HG02970 (cell line): ENCODE data around the gene LURAP1L.
"Not testable (repeated sequence)": the region's sequence is repeated elsewhere in the genome, so short reads cannot be mapped to it uniquely, and the experiment has no call there.

Source experiments
- ATAC-seq: cut with Tn5 transposase; IDR thresholded peaks from one replicate; pipeline ENCODE4 v1.9.1; 2021; ENCODE audit warnings: mild to moderate bottlenecking, moderate library complexity, moderate number of reproducible peaks; ENCODE audit not compliant: unreplicated experiment, low FRiP score

Gene LURAP1L

DNA sequence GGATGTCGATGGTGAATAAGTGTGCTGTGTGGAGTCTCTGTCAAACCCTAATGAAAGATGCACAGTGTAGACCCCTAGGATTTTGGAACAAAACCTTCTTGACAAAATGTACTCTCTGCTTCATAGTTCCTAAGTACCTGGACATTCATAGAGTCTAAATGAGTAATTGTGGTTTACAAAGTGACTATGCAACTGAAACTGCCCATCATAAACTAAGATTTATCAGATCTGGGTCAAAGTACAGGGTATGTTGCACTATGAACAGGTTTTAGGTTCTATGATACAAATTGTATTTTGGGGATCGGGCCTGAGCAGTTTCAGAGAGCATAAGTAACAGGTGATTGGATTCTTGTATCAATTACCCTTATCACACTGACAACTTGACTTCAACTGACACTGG lies 79.4 kb downstream of the LURAP1L start:
- ATAC-seq: no peak

DNA sequence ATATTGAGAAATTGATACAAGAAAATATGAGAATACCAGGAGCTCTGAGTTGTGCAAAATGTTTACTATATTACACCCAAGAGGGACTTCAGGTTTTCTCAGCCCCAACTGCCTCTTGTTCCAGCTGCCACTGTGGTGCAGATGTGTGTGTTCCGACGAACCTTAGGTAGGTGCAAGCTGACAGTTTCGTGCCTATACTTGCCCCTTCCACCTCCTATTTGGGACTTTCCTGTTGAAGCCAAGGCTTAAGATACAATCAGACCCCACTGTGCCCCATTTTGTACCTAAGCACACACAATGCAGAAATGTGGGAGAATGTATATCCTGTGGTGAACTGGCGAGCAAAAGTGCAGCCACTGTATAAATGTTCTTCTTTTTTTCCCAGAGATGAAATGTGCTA lies 80.2 kb downstream of the LURAP1L start:
- ATAC-seq: no peak

DNA sequence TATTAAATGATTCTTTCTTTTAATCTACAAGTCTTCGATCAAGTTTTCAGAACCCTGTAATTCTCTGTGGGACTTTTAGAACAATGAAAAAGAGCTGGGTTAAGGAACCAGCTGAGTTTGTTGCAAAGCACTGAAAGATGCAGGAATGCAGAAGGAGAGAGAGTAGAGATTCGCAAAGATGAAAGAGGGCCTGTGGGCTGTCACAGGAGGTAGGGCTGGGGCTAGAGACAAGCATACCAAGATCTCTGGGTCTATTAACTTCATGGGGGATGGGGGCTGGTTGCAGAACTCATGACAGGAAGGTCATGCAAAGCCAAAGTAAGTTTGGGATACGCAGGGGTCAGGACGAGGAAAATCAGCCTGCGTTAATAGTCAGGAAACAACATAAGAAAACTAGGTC lies 81.8 kb downstream of the LURAP1L start:
- ATAC-seq: no peak

DNA sequence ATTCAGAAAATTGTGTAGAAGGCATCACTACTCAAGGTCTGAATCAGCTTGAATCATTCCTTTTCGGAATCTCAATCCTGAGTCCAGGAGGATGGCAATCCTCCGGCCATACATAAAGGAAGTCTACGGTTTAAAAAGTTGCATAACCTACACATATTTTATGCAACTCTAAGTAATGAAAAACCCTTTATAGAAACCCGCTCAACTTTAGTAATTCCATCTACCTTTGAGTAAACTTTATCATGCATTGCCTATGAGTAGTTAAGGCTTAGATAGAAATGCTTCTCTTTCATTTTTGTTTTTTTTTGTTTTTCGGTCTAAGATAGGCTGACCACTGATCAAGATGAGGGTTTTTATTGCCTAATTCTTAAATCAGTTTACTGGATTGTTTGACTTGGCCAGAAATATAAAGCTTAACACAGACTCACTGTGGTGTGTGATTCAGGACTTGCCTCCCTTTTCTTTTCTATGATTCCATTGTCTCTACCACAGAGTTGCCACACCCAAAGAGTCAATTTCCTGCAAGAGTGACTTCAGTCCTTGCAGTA lies 85.0 kb downstream of the LURAP1L start:
- ATAC-seq: no peak

DNA sequence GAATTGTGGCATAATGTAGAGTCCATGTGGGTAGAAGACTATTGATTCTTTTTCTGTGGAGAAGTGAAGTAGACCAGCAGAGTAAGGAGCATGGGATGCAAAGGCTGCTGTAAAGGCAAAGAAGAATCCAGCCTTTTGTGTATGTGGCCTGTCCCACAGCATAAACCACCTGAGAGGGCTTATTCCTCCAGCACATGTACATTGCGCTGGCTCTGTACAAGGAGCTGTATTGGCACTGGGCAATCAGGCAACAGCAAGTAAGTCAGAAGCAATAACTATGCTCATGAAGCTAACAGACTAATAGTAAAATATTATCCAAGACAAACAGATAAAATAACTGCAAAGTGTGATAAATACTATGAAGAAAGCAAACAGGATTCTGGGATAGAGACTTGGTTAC lies 86.2 kb downstream of the LURAP1L start:
- no peak for ATAC-seq

DNA sequence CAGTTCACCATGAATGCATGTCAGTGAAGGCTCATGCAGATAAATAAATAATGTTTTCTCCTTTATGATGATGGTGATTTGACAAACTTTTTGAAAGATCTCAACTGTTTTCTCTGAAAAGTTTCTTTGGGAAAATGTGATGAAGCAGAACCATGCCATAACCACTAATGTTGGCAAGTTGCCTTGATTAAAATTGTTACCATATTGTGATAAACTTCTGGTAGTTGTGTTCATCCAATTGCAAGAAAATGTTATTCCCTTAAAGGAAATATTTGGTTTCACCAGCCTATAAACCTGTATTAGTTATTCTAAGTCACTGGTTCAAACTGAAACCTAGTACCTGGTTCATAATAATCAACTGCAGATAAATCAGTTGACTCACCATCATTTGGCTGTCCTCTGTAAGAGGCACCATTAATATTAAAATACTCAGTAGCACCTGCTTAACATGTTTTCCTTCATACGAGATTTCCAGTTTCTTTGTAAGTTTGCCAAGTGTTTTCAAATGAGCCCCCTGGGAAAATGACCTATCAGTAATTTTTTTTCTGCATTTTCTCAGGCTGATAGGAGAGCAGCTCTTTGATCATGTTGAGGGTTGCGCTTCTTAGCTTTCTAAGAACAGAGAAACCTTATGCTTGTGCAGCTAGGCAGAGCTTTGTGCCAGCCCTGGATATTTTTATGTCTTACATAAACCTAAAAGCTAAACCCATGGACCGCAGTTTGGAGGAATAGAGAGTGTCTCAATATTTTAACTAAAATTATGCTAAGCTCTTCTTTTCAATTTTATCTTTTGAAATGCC lies 88.0 kb downstream of the LURAP1L start:
- no peak for ATAC-seq

DNA sequence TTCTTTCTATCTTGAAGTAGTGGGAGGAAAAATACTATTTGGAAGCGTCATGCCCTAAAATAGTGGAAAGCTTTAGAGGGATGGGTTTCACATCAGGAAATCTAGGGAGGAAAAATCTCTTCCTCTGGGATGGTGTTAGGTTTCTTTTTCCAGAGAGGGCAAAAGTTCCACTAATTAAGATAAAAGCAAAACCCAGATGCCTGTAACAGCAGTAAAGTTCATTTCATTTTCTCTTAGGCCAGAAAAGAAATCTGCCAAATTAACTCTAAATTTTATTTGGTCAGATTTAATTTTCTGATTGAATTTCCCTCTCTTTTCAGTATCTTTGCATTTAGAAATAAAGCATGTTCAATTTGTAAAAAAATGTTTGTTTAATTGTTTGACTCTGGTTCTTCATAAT lies 88.8 kb downstream of the LURAP1L start:
- no peak for ATAC-seq

DNA sequence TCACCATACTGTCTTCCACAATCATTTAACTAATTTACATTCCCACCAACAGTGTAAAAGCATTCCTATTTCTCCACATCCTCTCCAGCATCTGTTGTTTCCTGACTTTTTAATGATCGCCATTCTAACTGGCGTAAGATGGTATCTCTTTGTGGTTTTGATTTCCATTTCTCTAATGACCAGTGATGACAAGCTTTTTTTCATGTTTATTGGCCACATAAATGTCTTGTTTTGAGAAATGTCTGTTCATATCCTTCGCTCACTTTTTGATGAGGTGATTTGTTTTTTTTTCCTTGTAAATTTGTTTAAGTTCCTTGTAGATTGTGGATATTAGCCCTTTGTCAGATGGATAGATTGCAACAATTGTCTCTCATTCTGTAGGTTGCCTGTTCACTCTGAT lies 90.6 kb downstream of the LURAP1L start:
- ATAC-seq: not testable (repeated sequence)
